Naive B cell (primary cell): Measurements from ENCODE around the gene WDHD1. TPM values are rescaled to one million over a fixed set of nuclear protein-coding genes. Genes with fewer than 3 reads are reported as not detected.
"Not testable (repeated sequence)": the region's sequence is repeated elsewhere in the genome, so short reads cannot be mapped to it uniquely, and the experiment has no call there.

ENCODE experiments used
- ATAC-seq, 2 donors: fragments of 150-1000 bp; cut with Tn5 transposase; 2 replicates each; pipeline ENCODE4 v1.10.0; 2021; ENCODE audit warnings: low read depth in 2 of 2, mild to moderate bottlenecking in 2 of 2, moderate library complexity in 2 of 2
- DNase-seq: peaks from one replicate; pipeline ENCODE4 v3.0.0; 2022
- H3K27ac Mint-ChIP-seq, 6 donors: one replicate each; pipeline ENCODE4 v1.8.0; 2020 to 2022; ENCODE audit warnings: mild to moderate bottlenecking in 6 of 6, mixed read lengths in 6 of 6, moderate library complexity in 5 of 6, inconsistent platforms in 2 of 6
- H3K27me3 Mint-ChIP-seq, 3 donors: one replicate each; pipeline ENCODE4 v1.8.0; 2021 to 2022; ENCODE audit warnings: mixed read lengths in 3 of 3, mild to moderate bottlenecking in 1 of 3
- H3K36me3 Mint-ChIP-seq, 2 donors: one replicate each; pipeline ENCODE4 v1.8.0; 2020 to 2022; ENCODE audit warnings: mixed read lengths in 2 of 2, inconsistent platforms in 1 of 2, mild to moderate bottlenecking in 1 of 2
- H3K4me1 Mint-ChIP-seq, 3 donors: one replicate each; pipeline ENCODE4 v1.8.0; 2020 to 2022; ENCODE audit warnings: mixed read lengths in 3 of 3, inconsistent platforms in 1 of 3, mild to moderate bottlenecking in 1 of 3, moderate library complexity in 1 of 3
- H3K4me3 Mint-ChIP-seq, 8 donors: one replicate each; pipeline ENCODE4 v1.8.0; 2020 to 2022; ENCODE audit warnings: mild to moderate bottlenecking in 8 of 8, mixed read lengths in 8 of 8, moderate library complexity in 8 of 8, inconsistent platforms in 2 of 8
- H3K9me3 Mint-ChIP-seq, 7 donors: one replicate each; pipeline ENCODE4 v1.8.0; 2020 to 2022; ENCODE audit warnings: mixed read lengths in 7 of 7, mild to moderate bottlenecking in 5 of 7, inconsistent platforms in 2 of 7, moderate library complexity in 1 of 7
- polyA plus RNA-seq, 6 donors: library from polyadenylated mRNA; unstranded; fragments of 300-500 nt; fragmentation: Illumina TruSeq; gene quantifications; one replicate each; pipeline ENCODE4 v1.2.3, GENCODE V29; 2021; ENCODE audit warnings: low read depth in 6 of 6

WDHD1 gene
- polyA plus RNA-seq, 6 donors from 2014 or later = 2.5 to 5.4 (median 3.1) TPM; not detected in 1

DNA sequence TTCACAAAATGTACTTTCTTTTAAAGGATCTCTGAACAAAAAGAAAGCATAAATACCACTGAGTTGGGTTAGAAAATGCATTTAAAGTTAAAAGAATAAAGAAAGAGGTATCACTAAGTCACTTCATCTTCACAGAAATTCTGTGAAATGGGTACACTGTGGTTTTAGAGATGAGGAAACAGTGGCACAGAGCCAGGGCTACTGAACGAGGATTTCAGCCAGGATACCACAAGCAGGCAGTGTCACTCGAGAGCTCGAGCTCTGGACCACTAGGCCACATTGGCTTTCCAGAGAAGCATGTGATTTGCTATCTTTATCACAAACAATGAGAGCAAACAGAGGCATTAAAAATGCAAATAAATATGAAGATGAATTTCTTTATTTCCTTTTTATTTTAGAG, 51.0 kb downstream of the WDHD1 start:
- Mint-ChIP-seq H3K27ac (no peak overlapping the region), H3K4me1 (no peaks in the 10 kb centered on the region), H3K27me3 (no peaks in the 10 kb centered on the region), H3K36me3 (peaks cover 0 to 5% of the 10 kb centered on the region in 2 donors), H3K9me3 (no peaks in the 10 kb centered on the region), H3K4me3 (no peak overlapping the region)
- ATAC-seq = no peak
- no peak for DNase-seq

DNA sequence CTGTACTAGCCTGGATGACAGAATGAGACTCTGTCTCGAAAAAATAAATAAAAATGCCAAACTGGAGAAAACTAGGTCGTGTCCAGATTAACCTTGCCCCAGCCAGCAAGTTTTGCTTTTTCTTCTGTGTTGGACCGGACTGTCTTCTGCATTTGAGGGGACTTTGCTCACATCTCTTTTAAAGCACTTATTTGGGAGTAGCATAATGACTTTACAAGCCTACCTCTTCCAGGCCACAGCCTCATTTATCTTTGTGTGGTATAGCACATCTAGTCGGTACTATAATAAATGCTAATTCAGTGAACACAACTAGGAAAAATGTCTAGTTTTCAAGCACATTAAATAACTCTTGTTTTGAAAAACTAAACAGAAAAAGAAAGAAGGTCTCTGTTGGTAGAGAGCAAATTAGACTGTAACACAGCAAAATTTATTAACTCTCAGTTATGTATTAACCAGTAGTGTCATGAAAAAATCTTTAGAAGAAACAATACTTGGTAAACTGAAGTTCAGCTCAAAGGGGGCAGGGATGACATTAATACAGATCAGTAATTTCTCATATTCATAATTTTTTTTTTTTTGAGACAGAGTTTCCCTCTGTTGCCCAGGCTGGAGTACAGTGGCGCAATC, 52.0 kb downstream of the WDHD1 start:
- H3K4me1 Mint-ChIP-seq = no peaks in the 10 kb centered on the region
- no peak for ATAC-seq
- no peak overlapping the region for H3K27ac Mint-ChIP-seq
- H3K4me3 Mint-ChIP-seq = no peak overlapping the region
- no peak for DNase-seq
- peaks cover 0 to 5% of the 10 kb centered on the region in 2 donors for H3K36me3 Mint-ChIP-seq
- H3K27me3 Mint-ChIP-seq = no peaks in the 10 kb centered on the region
- no peaks in the 10 kb centered on the region for H3K9me3 Mint-ChIP-seq

GRCh38 chr14:54967496-54967895, 59.4 kb downstream of the WDHD1 start:
- H3K4me1 Mint-ChIP-seq = peaks cover 0 to 6% (median 6%) of the 10 kb centered on the region in 3 donors
- no peaks in the 10 kb centered on the region for H3K9me3 Mint-ChIP-seq
- ATAC-seq (no peak), DNase-seq (no peak)
- no peak overlapping the region for H3K4me3 Mint-ChIP-seq
- H3K27ac Mint-ChIP-seq = no peak overlapping the region
- H3K36me3 Mint-ChIP-seq = no peaks in the 10 kb centered on the region
- H3K27me3 Mint-ChIP-seq = no peaks in the 10 kb centered on the region

DNA sequence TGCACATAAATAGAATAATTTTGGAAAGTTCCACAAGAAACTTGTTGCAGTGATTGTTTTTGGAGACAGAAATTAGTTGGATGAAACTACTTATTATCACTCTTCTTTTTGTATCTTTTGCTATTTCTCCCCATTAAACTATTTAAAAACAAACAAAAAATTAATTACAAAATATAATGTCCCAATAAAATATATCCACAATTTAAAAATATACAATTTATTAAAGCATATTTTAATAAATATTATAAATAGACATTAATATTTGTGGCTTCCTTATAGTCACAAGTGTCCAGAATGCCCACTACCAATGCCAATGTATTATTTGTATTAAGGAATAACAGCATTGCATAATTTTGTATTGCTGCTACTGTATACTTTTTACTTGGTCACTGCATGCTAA, 71.8 kb downstream of the WDHD1 start:
- Mint-ChIP-seq H3K4me1 (no peaks in the 10 kb centered on the region), H3K27ac (no peak overlapping the region), H3K9me3 (no peaks in the 10 kb centered on the region), H3K4me3 (no peak overlapping the region), H3K27me3 (no peaks in the 10 kb centered on the region), H3K36me3 (no peaks in the 10 kb centered on the region)
- ATAC-seq = no peak
- DNase-seq = no peak

- not testable (repeated sequence) for ATAC-seq, DNase-seq, H3K9me3 Mint-ChIP-seq, H3K4me3 Mint-ChIP-seq, H3K36me3 Mint-ChIP-seq, H3K27ac Mint-ChIP-seq, H3K4me1 Mint-ChIP-seq, H3K27me3 Mint-ChIP-seq
Measured at GRCh38 chr14:54953609-54954008, 73.3 kb downstream of the WDHD1 start.

- H3K4me1 Mint-ChIP-seq, DNase-seq, H3K4me3 Mint-ChIP-seq, H3K36me3 Mint-ChIP-seq, ATAC-seq, H3K27ac Mint-ChIP-seq, H3K27me3 Mint-ChIP-seq, H3K9me3 Mint-ChIP-seq: not testable (repeated sequence)
Measured at GRCh38 chr14:54952803-54953202, 74.1 kb downstream of the WDHD1 start.

- H3K27ac Mint-ChIP-seq = peak overlapping the region in 1 of 6 donors; percentile 74
- H3K4me3 Mint-ChIP-seq = no peak overlapping the region
- peaks cover 8 to 16% (median 16%) of the 10 kb centered on the region in 3 donors for H3K4me1 Mint-ChIP-seq
- H3K36me3 Mint-ChIP-seq = peaks cover 0 to 4% of the 10 kb centered on the region in 2 donors
- H3K27me3 Mint-ChIP-seq = no peaks in the 10 kb centered on the region
- ATAC-seq (no peak), DNase-seq (no peak)
- H3K9me3 Mint-ChIP-seq = peaks cover 0 to 4% (median 0%) of the 10 kb centered on the region in 7 donors
Measured at GRCh38 chr14:54947230-54947629, 79.7 kb downstream of the WDHD1 start.

GRCh38 chr14:54946500-54946899, 80.4 kb downstream of the WDHD1 start:
- Mint-ChIP-seq H3K36me3 (peaks cover 0 to 4% of the 10 kb centered on the region in 2 donors), H3K4me3 (no peak overlapping the region), H3K27me3 (no peaks in the 10 kb centered on the region), H3K4me1 (peaks cover 8 to 16% (median 16%) of the 10 kb centered on the region in 3 donors), H3K9me3 (peaks cover 0 to 4% (median 0%) of the 10 kb centered on the region in 7 donors), H3K27ac (peak overlapping the region in 2 of 6 donors; percentile 61 to 74)
- no peak for DNase-seq
- no peak for ATAC-seq

DNA sequence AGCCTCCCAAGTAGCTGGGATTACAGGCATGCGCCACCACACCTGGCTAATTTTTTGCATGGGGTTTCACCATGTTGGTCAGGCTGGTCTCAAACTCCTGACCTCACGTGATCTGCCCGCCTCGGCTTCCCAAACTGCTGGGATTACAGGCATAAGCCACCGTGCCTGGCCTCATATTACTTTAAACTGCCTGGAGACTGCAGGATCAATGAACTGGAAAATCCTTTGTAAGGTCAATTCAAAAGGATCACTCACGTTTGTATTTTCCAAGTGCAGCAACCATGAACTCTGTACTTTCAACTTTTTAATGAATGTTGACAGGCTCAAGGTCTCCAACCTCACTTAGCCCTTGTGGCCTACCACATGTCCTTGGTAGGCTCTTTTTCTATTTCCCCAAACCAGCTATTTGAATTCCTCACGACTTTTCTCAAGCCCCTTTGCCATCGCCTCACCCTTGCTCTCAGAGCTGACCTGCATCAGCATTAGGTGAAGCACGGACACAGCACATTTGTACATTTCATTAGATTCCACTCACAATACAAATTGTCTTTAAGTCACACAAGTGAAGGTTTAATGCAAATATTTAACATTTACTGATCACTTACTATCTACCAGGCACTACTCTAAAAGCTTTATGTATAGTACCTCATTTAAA, 82.0 kb downstream of the WDHD1 start:
- Mint-ChIP-seq H3K4me1 (peaks cover 8 to 16% (median 16%) of the 10 kb centered on the region in 3 donors), H3K27ac (peak overlapping the region in 1 of 6 donors; percentile 5), H3K36me3 (peaks cover 0 to 4% of the 10 kb centered on the region in 2 donors), H3K27me3 (no peaks in the 10 kb centered on the region), H3K9me3 (peaks cover 0 to 4% (median 0%) of the 10 kb centered on the region in 7 donors), H3K4me3 (no peak overlapping the region)
- ATAC-seq (no peak), DNase-seq (no peak)

- no peaks in the 10 kb centered on the region for H3K27me3 Mint-ChIP-seq
- DNase-seq (peak; percentile 3), ATAC-seq (peak; percentile 79 to 80)
- peaks cover 0 to 4% of the 10 kb centered on the region in 2 donors for H3K36me3 Mint-ChIP-seq
- peak overlapping the region in 2 of 6 donors; percentile 46 to 87 for H3K27ac Mint-ChIP-seq
- H3K4me3 Mint-ChIP-seq = no peak overlapping the region
- H3K4me1 Mint-ChIP-seq = peaks cover 8 to 16% (median 16%) of the 10 kb centered on the region in 3 donors
- H3K9me3 Mint-ChIP-seq = no peaks in the 10 kb centered on the region
Measured at GRCh38 chr14:54942913-54943312, 84.0 kb downstream of the WDHD1 start.

- H3K4me3 Mint-ChIP-seq = no peak overlapping the region
- H3K27ac Mint-ChIP-seq = no peak overlapping the region
- H3K9me3 Mint-ChIP-seq = no peaks in the 10 kb centered on the region
- no peak for DNase-seq
- H3K36me3 Mint-ChIP-seq = no peaks in the 10 kb centered on the region
- ATAC-seq = no peak
- no peaks in the 10 kb centered on the region for H3K27me3 Mint-ChIP-seq
- no peaks in the 10 kb centered on the region for H3K4me1 Mint-ChIP-seq
Measured at GRCh38 chr14:54936816-54937215, 90.1 kb downstream of the WDHD1 start.

DNA sequence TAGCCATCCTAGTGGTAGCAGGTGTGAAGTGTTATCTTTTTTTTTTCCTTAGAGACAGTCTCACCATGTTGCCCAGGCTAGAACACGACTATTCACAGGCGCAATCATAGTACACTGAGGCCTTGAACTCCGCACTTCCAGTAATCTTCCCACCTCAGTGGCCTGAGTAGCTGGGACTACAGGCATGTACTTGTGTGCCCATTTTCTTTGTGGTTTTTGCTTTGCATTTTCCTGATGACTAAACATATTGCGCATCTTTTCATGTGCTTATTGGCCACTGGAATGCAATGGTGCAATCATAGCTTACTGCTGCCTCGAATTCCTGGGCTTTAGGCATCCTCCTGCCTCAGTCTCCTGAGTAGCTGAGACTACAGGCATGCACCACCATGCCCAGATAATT, 90.9 kb downstream of the WDHD1 start:
- Mint-ChIP-seq H3K4me3 (no peak overlapping the region), H3K9me3 (no peaks in the 10 kb centered on the region), H3K27ac (no peak overlapping the region), H3K36me3 (no peaks in the 10 kb centered on the region), H3K27me3 (no peaks in the 10 kb centered on the region), H3K4me1 (no peaks in the 10 kb centered on the region)
- ATAC-seq = no peak
- no peak for DNase-seq

GRCh38 chr14:54935100-54935499, 91.8 kb downstream of the WDHD1 start:
- no peaks in the 10 kb centered on the region for H3K27me3 Mint-ChIP-seq
- ATAC-seq = no peak
- no peak for DNase-seq
- no peak overlapping the region for H3K4me3 Mint-ChIP-seq
- H3K36me3 Mint-ChIP-seq = no peaks in the 10 kb centered on the region
- H3K4me1 Mint-ChIP-seq = no peaks in the 10 kb centered on the region
- no peaks in the 10 kb centered on the region for H3K9me3 Mint-ChIP-seq
- H3K27ac Mint-ChIP-seq = no peak overlapping the region

- no peaks in the 10 kb centered on the region for H3K27me3 Mint-ChIP-seq
- no peaks in the 10 kb centered on the region for H3K36me3 Mint-ChIP-seq
- no peak overlapping the region for H3K4me3 Mint-ChIP-seq
- no peak for DNase-seq
- no peaks in the 10 kb centered on the region for H3K9me3 Mint-ChIP-seq
- ATAC-seq = no peak
- no peaks in the 10 kb centered on the region for H3K4me1 Mint-ChIP-seq
- H3K27ac Mint-ChIP-seq = no peak overlapping the region
Measured at GRCh38 chr14:54933006-54933405, 93.9 kb downstream of the WDHD1 start.
